Subcutaneous abdominal adipose tissue (tissue), 5 donors: ENCODE measurements around the gene PUS1.

Experiments used
- H3K27ac ChIP-seq: one replicate; pipeline ENCODE4 v1.7.0; 2013; ENCODE audit warnings: low read depth, mild to moderate bottlenecking, inconsistent platforms, low read length, moderate library complexity
- H3K27me3 ChIP-seq, 5 donors: one replicate each; pipeline ENCODE4 v1.7.0; 2013; ENCODE audit warnings: low read length in 5 of 5, inconsistent platforms in 1 of 5; ENCODE audit not compliant: control insufficient read depth in 5 of 5, insufficient read depth in 4 of 5
- H3K36me3 ChIP-seq, 5 donors: one replicate each; pipeline ENCODE4 v1.7.0; 2013; ENCODE audit warnings: low read length in 5 of 5; ENCODE audit not compliant: control insufficient read depth in 5 of 5, insufficient read depth in 5 of 5
- H3K4me1 ChIP-seq, 5 donors: one replicate each; pipeline ENCODE4 v1.7.0; 2013; ENCODE audit warnings: low read length in 5 of 5, mild to moderate bottlenecking in 3 of 5, moderate library complexity in 1 of 5; ENCODE audit not compliant: control insufficient read depth in 5 of 5, insufficient read depth in 5 of 5
- H3K4me3 ChIP-seq, 5 donors: one replicate each; pipeline ENCODE4 v1.7.0; 2013; ENCODE audit warnings: low read length in 5 of 5, low read depth in 1 of 5
- H3K9ac ChIP-seq, 5 donors: one replicate each; pipeline ENCODE4 v1.7.0; 2013; ENCODE audit warnings: low read length in 5 of 5, mild to moderate bottlenecking in 4 of 5, moderate library complexity in 3 of 5
- H3K9me3 ChIP-seq, 5 donors: one replicate each; pipeline ENCODE4 v1.7.0; 2013; ENCODE audit warnings: low read length in 5 of 5; ENCODE audit not compliant: control insufficient read depth in 5 of 5
- donor health status: healthy.
- donor health status: healthy.
- donor health status: healthy.
- donor health status: healthy.
- donor health status: healthy.

The PUS1 gene

GRCh38 chr12:131989021-131989420 is 59.9 kb downstream of the PUS1 start:
- no peak overlapping the region for H3K27ac ChIP-seq

GRCh38 chr12:131990066-131990979 is 61.2 kb downstream of the PUS1 start:
- H3K9me3 ChIP-seq, result peaks cover 0 to 3% (median 0%) of the 10 kb centered on the region in 5 donors
- H3K36me3 ChIP-seq, result peaks cover 3 to 97% (median 88%) of the 10 kb centered on the region in 5 donors
- no peak overlapping the region for H3K4me3 ChIP-seq
- H3K4me1 ChIP-seq, result peaks cover 8 to 16% (median 11%) of the 10 kb centered on the region in 5 donors
- no peak overlapping the region for H3K9ac ChIP-seq
- no peak overlapping the region for H3K27ac ChIP-seq
- peaks cover 0 to 4% (median 0%) of the 10 kb centered on the region in 5 donors for H3K27me3 ChIP-seq

More at GRCh38 chr12:131989021-131989420, 59.9 kb downstream of the PUS1 start:
- H3K9me3 ChIP-seq, result no peaks in the 10 kb centered on the region
- H3K36me3 ChIP-seq, result peaks cover 0 to 93% (median 83%) of the 10 kb centered on the region in 5 donors
- H3K9ac ChIP-seq, result peak overlapping the region in 1 of 5 donors; percentile 56
- H3K4me1 ChIP-seq, result peaks cover 3 to 16% (median 11%) of the 10 kb centered on the region in 5 donors
- H3K27me3 ChIP-seq, result no peaks in the 10 kb centered on the region
- H3K4me3 ChIP-seq, result no peak overlapping the region

GRCh38 chr12:131990980-131991305 is 61.9 kb downstream of the PUS1 start:
- H3K36me3 ChIP-seq, result peaks cover 3 to 97% (median 91%) of the 10 kb centered on the region in 5 donors
- H3K9ac ChIP-seq, result no peak overlapping the region
- peaks cover 0 to 6% (median 0%) of the 10 kb centered on the region in 5 donors for H3K9me3 ChIP-seq

GRCh38 chr12:131991816-131992430 is 62.8 kb downstream of the PUS1 start:
- no peak overlapping the region for H3K4me3 ChIP-seq
- peaks cover 7 to 93% (median 88%) of the 10 kb centered on the region in 5 donors for H3K36me3 ChIP-seq
- peaks cover 9 to 16% (median 12%) of the 10 kb centered on the region in 5 donors for H3K4me1 ChIP-seq
- H3K27ac ChIP-seq, result no peak overlapping the region
- H3K9me3 ChIP-seq, result peaks cover 0 to 6% (median 0%) of the 10 kb centered on the region in 5 donors
- H3K9ac ChIP-seq, result no peak overlapping the region
- H3K27me3 ChIP-seq, result peaks cover 0 to 4% (median 0%) of the 10 kb centered on the region in 5 donors

More at GRCh38 chr12:131990980-131991305, 61.9 kb downstream of the PUS1 start:
- Histone ChIP-seq H3K27ac (no peak overlapping the region), H3K4me1 (peaks cover 9 to 16% (median 12%) of the 10 kb centered on the region in 5 donors), H3K27me3 (peaks cover 0 to 4% (median 0%) of the 10 kb centered on the region in 5 donors), H3K4me3 (no peak overlapping the region)

DNA sequence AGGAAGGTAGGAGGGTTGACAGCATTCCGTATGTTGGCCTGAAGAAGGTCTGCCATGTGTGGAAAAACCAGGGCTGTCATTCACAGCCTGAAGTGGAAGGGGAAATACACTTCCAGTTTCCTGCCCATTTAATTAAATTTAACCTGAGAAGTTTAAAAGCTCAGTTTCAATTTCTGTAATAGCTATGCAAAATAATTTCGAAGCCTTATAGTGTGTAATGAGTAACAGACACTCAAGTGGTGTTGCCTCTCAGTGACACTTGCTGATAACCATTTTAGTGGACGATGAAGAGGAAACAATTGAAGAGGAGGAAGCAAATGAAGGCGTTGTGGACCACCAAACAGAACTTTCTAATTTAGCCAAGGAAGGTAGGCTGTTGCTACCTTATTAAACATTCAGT is 65.5 kb downstream of the PUS1 start:
- H3K9ac ChIP-seq, result peak overlapping the region in 1 of 5 donors; percentile 30
- H3K9me3 ChIP-seq, result peaks cover 0 to 6% (median 0%) of the 10 kb centered on the region in 5 donors
- peaks cover 7 to 72% (median 70%) of the 10 kb centered on the region in 5 donors for H3K36me3 ChIP-seq
- no peak overlapping the region for H3K27ac ChIP-seq
- peaks cover 0 to 4% (median 0%) of the 10 kb centered on the region in 5 donors for H3K27me3 ChIP-seq
- H3K4me3 ChIP-seq, result no peak overlapping the region
- peaks cover 0 to 9% (median 0%) of the 10 kb centered on the region in 5 donors for H3K4me1 ChIP-seq
